ENCODE data around the gene PI3.

DNA sequence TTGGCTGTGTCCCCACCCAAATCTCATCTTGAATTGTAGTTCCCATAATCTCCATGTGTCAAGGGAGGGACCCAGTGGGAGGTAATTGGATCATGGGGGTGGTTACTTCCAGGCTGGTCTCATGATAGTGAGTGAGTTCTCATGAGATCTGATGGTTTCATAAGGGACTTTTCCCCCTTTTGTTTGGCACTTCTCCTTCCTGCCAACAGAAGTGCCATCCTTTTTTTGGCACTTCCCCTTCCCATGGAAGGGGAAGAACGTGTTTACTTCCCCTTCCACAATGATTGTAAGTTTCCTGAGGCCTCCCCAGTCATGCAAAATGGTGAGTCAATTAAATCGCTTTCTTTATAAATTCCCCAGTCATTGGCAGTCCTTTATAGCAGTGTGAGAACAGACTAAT is 18.0 kb upstream of the PI3 start:
- TF ChIP-seq POLR2A (IDR thresholded peaks at IDR 0.05; ENCODE audit: borderline replicate concordance, extremely low read depth, insufficient read depth, insufficient read length) (no peak), POLR2AphosphoS5 (IDR thresholded peaks at IDR 0.05; ENCODE audit: low read depth, low read length) (no peak), EZH2 (IDR thresholded peaks at IDR 0.05) (no peak), SIN3A (IDR thresholded peaks at IDR 0.05; ENCODE audit: low read depth) (no peak)
- TF ChIP-seq, protein P1, sequence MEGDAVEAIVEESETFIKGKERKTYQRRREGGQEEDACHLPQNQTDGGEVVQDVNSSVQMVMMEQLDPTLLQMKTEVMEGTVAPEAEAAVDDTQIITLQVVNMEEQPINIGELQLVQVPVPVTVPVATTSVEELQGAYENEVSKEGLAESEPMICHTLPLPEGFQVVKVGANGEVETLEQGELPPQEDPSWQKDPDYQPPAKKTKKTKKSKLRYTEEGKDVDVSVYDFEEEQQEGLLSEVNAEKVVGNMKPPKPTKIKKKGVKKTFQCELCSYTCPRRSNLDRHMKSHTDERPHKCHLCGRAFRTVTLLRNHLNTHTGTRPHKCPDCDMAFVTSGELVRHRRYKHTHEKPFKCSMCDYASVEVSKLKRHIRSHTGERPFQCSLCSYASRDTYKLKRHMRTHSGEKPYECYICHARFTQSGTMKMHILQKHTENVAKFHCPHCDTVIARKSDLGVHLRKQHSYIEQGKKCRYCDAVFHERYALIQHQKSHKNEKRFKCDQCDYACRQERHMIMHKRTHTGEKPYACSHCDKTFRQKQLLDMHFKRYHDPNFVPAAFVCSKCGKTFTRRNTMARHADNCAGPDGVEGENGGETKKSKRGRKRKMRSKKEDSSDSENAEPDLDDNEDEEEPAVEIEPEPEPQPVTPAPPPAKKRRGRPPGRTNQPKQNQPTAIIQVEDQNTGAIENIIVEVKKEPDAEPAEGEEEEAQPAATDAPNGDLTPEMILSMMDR (IDR thresholded peaks at IDR 0.05 in 2 of 3, conservative IDR thresholded peaks at IDR 0.05 in 1 of 3; ENCODE audit: borderline replicate concordance in 1 of 3, insufficient read depth in 1 of 3, low read depth in 2 of 3, low read length in 2 of 3) = no peak
- TF ChIP-seq, protein P2, sequence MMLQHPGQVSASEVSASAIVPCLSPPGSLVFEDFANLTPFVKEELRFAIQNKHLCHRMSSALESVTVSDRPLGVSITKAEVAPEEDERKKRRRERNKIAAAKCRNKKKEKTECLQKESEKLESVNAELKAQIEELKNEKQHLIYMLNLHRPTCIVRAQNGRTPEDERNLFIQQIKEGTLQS (IDR thresholded peaks at IDR 0.05) = no peak
